Measurements from ENCODE around the gene LDLRAD4.
A peak's percentile ranks its signal among the peaks of the same experiment; 100 is the strongest.

LDLRAD4 gene

DNA sequence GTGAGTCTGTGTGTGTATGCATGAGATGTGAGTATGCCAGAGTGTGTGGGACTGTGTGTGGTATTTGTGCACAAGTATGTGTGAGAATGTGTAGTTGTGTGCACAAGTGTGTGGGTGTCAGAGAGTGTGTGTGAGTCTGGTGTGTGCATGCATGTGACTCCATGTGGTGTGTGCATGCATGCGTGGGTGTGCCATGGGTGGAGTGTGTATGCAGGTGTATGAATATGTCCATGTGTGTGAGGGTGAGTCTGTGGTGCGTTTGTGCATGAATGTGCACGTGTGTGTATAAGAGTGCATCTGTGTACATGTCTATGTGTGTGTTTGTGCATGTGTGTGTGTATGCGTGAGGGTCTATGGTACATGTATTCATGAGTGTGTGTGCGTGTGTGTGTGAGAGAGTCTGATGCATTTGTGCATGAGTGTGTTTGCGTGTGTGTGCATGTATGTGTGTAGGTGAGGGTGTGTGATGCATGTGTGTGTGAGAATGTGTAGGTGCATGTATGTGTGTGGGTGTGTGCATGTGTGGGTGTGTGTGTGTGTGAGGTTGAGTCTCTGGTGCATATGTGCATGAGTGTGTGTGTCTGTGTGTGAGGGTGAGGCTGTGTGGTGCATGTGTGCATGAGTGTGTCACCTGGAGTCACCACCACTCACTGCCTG, 226.8 kb downstream of the LDLRAD4 start:
- no peak for DNase-seq (ENCODE audit: low read depth in 2 of 2)

DNA sequence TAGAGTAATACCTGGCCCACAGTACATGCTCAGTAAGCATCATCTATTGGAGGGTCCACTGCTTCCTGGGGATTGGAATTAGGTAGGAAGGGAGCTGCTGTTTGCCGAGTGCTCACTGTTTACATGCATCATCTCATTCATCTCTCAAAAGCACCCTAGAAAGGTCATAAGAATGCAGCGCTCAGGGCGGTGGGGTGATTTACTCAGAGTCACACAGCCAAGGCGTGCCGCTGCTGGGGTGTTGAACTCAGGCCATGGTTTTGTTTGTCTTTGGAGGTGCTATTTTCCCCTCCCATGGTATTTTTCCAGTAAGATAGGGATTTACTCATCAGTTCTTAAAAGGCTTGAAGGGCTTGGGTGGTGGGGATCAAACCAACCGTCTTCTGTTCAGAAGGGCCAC, 227.5 kb downstream of the LDLRAD4 start:
- DNase-seq (ENCODE audit: low read depth in 2 of 2), result no peak

DNA sequence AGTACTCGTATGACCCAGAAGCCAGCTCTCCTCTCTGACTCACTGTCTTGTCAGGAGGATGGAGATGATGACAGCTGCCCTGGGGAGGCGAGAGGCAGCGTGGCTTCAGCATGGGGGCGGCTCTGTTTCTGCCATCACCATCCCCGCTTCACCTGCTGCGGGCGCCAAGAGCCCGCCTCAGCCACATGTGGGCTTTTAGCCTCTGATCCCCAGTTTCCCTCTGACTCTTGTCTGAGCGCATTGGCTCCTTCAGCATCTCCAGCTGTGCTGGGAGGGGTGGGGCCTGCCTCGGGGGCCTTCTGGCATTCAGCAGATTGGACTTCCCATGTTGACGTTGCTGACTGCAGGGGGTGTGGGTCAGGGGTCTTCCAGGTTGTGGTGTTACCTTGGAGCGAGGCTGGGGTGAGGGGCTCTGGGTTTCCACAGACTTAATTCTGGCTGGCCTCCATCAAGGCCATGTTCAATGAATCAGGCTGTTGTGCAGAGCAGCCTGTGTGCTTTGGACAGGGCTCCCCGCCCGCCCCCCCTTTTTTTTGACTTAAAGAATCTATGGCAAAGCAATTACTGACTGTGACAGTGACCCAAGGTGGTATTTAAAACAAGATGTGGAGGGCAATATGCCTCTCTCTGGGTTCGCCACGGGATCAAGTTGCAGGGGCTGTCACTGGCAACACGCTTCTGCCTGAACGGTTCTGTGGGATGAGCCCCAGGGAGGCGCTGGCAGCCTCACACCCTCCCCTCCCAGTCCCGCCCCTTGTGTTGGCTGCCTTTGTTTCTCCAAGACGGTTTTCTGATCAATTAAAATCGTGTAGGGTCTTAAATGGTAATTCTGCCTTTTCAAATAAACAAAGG, 228.3 kb downstream of the LDLRAD4 start:
- DNase-seq (ENCODE audit: low read depth in 2 of 2), result peak; percentile 40 to 43

DNA sequence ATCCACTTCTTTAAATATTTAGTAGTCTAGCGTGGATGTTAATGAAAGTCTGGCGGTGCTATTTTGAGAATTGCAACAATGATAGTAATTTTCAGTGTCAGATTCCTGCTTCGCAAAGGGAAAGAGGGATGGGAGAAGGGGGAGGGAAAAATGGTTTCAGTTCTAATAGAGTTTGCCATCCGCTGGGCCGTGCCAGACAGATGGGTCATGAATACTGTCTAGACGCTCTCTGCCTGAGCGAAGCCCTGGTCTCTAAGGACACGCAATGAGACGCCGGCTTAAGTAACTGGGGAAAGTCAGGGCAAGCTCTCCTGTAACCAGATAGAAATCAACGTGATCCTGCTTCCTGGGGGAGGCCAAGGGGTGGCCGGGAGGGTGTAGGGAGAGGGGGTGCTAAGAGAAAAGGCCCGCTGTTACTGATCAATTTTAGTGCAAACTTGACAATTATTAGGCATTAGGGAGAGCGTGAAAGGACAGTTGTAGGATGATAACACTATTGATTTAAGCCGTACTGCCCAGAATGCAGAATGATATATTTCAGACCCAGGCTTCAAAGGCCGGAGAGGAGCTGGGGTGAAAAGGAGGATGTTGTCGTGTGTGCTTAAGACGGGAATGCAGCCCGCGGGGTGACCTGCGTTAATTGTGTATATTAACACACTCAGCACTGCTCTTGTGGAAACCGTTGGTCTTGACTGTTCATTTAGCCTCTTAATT, 229.2 kb downstream of the LDLRAD4 start:
- DNase-seq (ENCODE audit: low read depth in 2 of 2), result no peak

DNA sequence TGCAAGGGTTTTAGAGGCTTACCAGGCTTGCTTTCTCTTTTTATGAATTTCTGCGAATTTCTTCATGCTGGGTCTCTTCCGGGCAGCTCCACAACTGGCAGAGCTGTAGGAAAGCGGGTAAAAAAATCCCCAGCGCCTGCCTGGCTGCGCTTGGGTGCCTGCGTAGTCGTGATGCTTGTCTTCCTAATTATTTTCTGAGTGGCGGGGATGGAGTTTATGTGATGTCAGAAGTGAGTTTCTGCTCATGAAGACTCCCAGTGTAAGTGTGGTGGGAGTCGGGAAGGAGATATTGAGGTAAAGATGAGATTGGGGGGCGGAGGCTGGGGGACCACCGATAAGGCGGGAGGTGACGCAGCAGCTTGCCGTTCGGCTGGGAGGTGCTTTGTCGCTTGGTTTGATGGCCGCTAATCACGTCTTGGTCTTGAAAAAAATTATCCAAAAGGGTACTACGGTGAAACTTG, 229.8 kb downstream of the LDLRAD4 start:
- DNase-seq (ENCODE audit: low read depth in 2 of 2), result no peak

DNA sequence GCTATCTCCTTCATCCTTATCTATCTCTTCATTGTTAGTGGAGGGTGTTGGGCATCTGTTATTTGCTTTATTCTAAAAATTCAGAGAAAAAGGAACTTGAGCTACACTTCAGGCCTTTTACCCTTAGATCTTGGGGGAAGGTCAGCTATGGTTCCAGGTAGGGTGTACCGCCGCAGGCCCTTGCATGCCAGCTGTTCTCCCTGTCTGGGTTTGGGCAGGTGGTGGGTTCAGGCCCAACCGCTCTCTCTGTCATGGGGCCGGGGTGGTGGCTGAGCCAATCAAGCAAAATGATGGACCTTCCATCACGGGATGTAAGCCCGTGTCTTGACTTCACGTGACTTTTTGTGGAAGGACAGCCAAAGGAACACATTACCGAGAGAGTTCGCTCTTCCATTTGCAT, 231.1 kb downstream of the LDLRAD4 start:
- DNase-seq (ENCODE audit: low read depth in 2 of 2), result no peak

DNA sequence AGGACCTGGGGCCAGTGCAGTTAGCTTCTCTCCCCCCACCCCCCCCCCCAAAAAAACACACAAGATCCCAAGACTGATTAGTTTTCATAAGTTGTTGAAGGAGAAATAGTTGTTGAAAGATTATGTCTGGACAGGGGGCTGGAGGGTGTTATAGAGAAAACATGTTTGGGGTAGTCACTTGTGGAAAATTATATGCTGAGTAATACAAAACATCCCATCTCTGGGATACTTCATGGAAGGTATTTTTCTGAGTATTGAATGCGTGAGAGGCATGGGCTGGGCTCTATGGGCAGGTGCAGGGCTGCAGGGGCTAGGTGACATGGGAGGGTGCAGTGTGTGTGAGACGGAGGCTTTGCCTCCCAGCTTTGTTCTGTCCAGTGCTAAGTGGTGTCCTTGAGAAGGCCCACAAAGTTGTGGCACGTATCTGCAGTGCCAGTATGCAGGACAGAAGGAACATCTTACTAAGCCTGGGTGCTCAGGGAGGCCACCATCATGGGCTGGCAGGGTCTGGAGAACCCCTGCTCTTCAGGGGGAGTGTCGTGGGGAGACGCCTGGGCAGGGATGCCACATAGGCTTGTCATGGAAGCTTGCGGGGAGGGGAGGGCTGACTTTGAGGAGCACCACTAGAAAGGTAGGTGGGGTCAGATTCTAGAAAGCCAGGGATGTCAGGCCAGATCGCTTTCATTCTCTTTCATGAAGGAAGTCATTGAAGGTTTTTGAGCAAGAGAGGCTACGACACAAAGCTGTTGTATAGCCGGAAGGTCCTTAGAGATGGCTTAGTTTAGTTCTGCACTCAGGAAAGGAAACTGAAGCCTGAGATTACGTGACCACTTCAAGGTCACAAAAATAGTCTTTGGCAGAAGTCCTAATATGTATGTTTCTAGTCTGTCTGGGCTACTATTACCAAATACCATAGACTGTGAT, 232.0 kb downstream of the LDLRAD4 start:
- no peak for DNase-seq (ENCODE audit: low read depth in 2 of 2)

DNA sequence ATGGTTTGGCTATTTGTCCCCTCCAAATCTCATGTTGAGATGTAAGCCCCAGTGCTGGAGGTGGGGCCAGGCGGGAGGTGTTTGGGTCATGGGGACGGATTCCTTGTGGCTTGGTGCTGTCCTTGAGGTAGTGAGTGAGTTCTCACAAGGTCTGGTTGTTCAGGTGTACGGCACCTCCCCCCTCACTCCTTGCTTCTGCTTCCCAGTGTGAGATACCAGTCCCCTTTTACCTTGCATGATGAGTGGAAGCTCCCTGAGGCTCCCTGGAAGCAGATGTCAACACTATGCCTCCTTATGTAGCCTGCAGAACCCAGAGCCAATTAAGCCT, 232.6 kb downstream of the LDLRAD4 start:
- no peak for DNase-seq (ENCODE audit: low read depth in 2 of 2)

DNA sequence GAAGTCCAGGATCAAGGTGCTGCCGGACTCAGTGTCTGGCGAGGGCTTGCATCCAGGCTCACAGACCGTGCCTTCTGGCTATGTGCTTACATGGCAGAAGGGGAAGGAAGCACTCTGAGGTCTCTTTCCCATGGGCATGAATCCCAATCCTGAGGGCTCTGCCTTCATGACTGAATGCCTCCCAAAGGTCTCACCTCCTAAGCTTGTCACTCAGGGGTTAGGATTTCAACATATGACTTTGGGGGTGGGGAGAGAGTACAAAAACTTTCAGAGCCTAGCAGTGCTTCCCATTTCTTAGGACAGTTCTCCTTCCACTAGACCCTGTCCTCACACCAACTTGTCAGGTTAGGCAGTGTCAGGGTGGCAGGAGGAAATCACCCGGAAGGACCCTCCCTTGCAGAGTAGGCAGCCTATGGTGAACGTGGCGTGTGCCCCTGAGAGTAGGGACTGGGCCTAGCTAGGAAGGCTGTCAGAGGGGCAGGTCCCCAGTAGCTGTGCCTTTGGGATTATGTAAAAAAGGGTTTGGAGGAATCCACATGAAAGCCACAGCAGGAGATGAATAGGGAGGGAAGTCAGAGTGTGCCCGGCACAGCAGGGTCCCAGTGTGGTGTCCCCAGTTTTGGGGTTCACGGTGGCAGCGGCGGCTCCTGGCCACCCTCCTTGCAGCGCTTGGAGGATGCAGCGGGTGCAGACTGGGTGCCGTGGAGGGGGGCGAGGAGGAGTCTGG, 233.3 kb downstream of the LDLRAD4 start:
- no peak for DNase-seq (ENCODE audit: low read depth in 2 of 2)

DNA sequence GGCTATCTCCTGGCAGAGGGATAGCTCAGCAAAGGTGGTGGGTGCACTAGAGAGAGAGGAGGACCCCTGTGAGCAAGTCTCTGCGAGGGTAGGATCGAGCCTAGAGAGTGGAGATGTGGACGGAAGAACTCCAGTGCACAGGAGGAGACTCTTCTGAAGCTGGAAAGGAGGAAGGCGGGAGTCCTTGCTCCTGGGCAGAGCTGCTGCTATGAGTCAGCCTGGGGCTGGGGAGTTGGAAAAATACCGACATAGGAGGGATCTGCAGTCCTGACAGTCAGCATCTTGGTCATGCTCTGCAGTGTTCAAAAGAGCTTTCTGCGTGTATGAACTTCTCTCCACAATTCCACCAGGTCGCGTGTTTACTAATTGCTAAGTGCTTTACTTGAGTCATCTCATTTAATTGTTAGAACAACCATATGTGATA, 233.8 kb downstream of the LDLRAD4 start:
- no peak for DNase-seq (ENCODE audit: low read depth in 2 of 2)

DNA sequence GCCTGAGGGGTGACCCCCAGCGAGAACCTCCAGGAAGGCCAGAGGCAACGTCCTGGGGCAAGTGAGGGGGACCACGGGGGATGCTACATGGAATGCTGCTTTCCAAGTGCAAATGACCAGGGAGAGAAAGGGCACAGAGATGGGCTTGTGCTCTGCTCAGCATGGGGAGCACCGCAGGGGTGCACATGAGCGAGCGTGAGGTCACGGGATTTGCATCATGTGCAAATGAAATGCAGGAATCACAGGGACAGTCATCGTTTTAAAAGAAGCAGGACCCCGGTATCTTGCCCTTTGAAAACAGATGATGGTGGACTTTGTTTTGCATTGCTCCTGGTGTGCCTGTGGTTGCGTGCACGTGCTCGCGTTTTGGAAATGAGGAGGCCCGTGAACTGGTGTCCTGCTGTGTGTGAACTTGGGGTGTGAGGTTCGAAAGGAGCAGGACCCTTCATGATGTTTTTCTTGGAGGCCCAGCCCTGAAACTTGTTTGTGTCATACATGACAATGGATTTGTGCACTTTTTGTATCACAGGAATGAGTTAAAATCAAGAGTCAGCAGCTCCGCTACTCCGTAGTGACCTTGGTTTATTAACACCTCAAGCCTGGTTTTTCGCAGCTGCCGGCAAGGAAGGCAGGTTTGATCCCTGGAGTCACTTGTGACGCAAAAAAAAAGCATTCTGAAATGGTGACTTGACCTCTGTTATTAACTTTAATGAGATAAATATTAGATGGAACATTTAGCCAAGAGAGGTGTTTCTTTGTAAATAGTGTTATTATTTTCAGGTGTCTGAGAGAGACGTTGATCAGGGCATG, 234.5 kb downstream of the LDLRAD4 start:
- DNase-seq (ENCODE audit: low read depth in 2 of 2), result no peak

DNA sequence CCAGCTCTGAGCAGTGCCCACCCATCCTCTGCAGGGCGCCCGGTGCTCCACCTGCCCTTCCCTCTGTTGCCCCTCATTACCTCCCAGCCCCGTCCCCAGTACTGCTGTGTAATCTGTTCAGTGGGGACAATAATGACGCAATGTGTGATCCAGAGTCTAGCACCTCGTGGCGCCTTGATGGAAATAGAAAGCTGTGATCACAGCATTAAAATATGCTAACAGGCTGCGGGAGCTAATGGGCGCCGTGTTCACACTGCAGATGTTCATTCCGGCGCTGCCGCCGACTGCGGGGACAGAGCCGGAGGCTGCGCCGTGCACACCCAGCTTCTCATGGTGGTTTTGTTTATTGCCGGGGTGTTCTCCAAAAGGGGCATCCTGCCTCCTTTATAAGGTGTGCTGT, 235.2 kb downstream of the LDLRAD4 start:
- no peak for DNase-seq (ENCODE audit: low read depth in 2 of 2)

DNA sequence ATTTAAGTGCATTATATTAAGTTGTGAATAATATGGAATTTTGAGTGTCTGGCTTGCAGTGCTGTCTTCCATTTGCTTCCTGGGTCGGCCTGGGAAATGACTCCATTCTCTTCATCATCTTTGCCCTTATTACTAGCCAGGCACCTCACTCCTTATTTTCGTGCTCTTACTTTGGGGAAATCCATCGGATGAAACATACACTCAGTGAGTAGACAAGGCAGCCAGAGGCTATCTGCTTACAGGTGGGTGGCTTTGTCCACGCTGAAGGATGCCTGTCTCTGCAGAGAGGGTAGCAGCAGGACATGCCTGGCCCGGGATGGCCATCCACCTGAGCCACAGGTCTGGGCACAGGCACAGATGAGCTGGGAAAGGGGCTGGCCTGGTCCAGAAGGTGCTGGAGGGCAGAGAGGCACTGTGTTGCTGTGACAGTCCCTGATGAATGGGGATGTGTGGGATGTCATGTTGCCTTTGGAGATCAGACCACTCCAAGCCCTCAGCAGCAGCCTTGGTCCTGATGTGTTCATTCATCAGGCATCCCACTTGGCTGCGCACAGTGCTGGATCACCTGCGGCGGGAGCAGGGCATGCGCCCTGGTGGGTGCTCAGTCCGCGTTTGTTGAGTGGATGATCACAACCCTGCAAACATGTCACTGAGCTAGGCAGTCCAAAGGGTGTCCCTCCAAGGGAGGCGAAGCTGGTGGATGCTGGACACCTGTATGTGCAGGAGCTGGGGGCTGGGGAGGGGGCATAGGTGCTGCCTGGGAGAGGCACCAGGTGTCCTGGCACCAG, 236.0 kb downstream of the LDLRAD4 start:
- no peak for DNase-seq (ENCODE audit: low read depth in 2 of 2)

DNA sequence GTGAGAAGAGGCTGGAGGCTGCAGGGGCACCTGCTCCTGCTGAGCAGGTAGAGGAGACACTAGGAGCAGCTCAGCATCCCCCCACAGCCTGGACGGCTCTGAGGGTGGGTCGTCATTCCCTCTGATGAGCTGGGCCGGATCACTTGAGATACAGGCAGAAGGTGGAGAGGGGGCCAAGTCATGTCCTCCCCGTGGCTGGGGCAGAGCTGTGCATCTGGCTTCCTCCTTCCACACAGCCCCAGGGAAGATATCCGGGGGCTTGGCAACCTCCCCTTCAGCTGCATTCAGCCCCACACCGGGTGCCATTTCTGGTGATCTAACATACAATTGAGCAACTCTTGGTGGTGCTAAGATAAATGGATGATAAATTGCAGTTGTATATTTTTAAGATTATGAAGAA, 236.9 kb downstream of the LDLRAD4 start:
- no peak for DNase-seq (ENCODE audit: low read depth in 2 of 2)

DNA sequence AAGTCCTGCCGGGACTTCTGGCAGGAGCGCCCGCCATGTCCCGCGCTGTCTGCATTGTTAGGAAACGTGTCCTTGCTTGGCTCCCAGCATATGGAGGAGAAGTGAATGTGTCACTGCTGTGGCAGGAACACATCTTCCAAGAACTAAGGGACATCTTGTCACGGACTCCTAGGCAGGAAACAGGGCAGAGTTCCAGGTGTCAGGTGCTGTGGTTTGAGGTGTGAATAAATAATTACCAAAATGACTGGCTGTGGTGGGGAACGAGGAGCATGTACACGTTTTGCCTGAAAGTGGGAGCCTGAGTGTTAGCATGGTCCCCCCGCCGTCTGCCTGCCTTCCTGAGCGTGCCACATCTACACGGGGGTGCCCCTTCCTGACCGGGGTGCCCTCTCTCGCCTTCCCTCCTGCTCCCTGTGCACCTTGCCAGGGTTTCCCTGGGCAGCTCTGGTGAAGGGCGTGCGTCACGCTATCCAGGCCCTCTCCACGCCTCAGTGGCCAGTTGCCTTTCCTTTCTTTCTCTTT, 237.5 kb downstream of the LDLRAD4 start:
- peak in 1 of 2 donors; percentile 20 for DNase-seq (ENCODE audit: low read depth in 2 of 2)

DNA sequence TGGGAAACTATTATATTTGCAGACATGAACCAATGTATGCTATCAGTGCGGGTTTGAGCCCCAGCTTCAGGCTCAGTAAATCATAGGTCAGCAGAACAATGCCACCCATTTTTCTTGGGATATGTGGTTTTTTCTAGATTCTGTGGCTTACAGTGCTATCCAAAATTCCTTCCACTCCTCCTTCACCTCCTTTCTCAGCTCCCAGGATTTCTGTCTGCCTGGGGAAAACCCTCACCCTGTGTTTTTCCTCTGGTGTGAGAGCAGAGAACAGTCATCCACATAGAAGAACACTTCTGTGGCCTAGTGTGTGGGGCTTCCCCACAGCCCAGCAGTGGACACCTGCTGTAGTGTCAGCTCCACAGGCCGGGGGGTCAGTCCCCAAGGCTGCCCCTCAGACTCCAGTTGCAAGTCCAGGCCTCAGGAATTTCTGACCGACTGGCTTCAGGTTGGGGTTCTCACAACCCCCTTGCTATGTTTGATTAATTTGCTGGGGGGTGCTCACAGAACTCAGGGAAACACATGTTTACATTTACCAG, 238.2 kb downstream of the LDLRAD4 start:
- DNase-seq (ENCODE audit: low read depth in 2 of 2), result no peak

DNA sequence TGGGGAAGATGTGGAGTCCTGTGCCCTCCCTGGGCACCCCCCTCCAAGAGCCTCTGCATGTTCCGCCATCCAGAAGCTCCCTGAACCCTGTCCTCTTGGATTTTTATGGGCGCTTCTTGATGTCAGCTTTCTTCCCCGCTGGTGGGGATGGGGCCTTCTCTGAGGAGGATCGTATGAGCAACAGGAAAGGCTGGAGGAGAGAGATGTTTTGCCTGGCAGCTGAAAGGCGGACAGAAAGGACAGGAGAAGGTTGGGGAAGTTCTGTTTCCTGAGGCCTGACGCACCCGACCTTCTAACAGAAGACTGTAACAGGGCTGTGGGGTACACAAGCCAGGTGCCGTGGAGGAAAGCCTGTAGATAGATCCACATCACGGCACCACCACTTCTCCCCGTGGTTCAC, 238.8 kb downstream of the LDLRAD4 start:
- no peak for DNase-seq (ENCODE audit: low read depth in 2 of 2)

DNA sequence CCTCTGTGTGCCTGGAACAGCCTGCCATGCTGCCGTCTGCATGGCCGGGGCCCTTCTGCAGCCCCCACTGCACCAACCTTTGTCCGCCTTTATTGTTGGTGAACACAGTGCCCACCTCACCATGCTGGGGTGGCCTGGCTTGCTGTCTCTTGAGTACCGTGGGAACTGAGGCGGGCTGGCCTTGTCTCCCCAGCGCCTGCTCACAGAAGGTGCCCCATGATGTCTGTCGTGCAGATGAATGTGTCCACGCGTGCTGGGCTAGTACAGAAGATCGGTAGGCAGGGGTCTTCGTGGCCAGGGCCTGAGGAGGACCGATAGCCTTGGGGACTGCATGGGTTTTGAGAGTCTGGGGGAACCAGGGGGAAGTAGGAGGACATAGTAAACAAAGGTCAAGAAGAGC, 242.4 kb downstream of the LDLRAD4 start:
- no peak for DNase-seq (ENCODE audit: low read depth in 2 of 2)

DNA sequence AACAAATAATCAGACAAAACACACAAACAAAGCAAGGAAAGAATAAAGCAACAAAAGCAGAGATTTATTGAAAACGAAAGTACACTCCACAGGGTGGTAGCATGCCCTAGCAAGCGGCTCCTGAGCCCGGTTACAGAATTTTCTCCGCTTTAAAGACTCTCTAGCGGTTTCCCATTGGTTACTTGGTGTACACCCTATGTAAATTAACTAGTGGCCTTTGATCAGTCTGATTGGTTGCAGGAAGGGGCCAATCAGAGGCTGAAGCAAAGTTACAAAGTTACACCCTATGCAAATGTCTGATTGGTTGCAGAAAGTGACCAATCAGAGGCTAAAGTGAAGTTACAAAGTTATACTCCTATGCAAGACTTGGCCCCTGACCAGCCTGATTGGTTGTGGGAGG, 242.9 kb downstream of the LDLRAD4 start:
- no peak for DNase-seq (ENCODE audit: low read depth in 2 of 2)
